AG04449 (cell line): ENCODE results near the gene MTUS2.

Experiments
- CTCF ChIA-PET: fragments of 350-600 bp; formaldehyde crosslinking; extraction: SDS; loops from one replicate; lab custom pipeline; 2021; ENCODE audit warnings: antibody characterized with exemption; lab: Yijun Ruan, JAX
- POLR2A ChIA-PET: fragments of 400-600, 350-600 bp; formaldehyde crosslinking; extraction: SDS; loops from one replicate; lab custom pipeline; 2020; ENCODE audit warnings: antibody characterized with exemption, inconsistent platforms; lab: Yijun Ruan, JAX
- DNase-seq: peaks from one replicate; pipeline ENCODE4 v3.0.0-alpha.2; 2010; ENCODE audit warnings: low read depth, low spot score
- H3K4me3 ChIP-seq: 2 replicates; pipeline ENCODE4 v1.5.1; 2011; ENCODE audit warnings: low read depth, mild to moderate bottlenecking, control low read depth, low read length
- CTCF ChIP-seq: IDR thresholded peaks from one replicate; pipeline ENCODE4 v1.5.1; 2011; ENCODE audit warnings: mild to moderate bottlenecking, moderate library complexity, low read length, control low read depth, inconsistent platforms; ENCODE audit not compliant: insufficient read depth; ENCODE audit errors: missing control alignments

Gene MTUS2

GRCh38 chr13:28922341-28922740 is 102.2 kb downstream of the MTUS2 start:
- no peak for DNase-seq
- no peak for TF ChIP-seq CTCF
- ChIA-PET POLR2A (no interaction called here), CTCF (no interaction called here)
- no peak overlapping the region for H3K4me3 ChIP-seq

- no peak for DNase-seq
- CTCF ChIA-PET: no interaction called here
- POLR2A ChIA-PET: no interaction called here
Observed at GRCh38 chr13:28935104-28935503, 115.0 kb downstream of the MTUS2 start.

GRCh38 chr13:28942906-28943305 is 122.8 kb downstream of the MTUS2 start:
- POLR2A ChIA-PET: no interaction called here

More at GRCh38 chr13:28935104-28935503, 115.0 kb downstream of the MTUS2 start:
- H3K4me3 ChIP-seq: no peak overlapping the region
- TF ChIP-seq CTCF: no peak

GRCh38 chr13:28953714-28954418 is 133.7 kb downstream of the MTUS2 start:
- CTCF ChIA-PET: no interaction called here
- no peak for DNase-seq
- POLR2A ChIA-PET: no interaction called here

More at GRCh38 chr13:28942906-28943305, 122.8 kb downstream of the MTUS2 start:
- no peak for DNase-seq
- no peak overlapping the region for H3K4me3 ChIP-seq
- TF ChIP-seq CTCF: no peak
- CTCF ChIA-PET: no interaction called here

GRCh38 chr13:28954419-28954725 is 134.2 kb downstream of the MTUS2 start:
- no peak overlapping the region for H3K4me3 ChIP-seq
- POLR2A ChIA-PET: no interaction called here
- no peak for TF ChIP-seq CTCF
- CTCF ChIA-PET: no interaction called here
- DNase-seq: no peak

More at GRCh38 chr13:28953714-28954418, 133.7 kb downstream of the MTUS2 start:
- no peak overlapping the region for H3K4me3 ChIP-seq
- no peak for TF ChIP-seq CTCF

GRCh38 chr13:28954810-28955209 is 134.7 kb downstream of the MTUS2 start:
- POLR2A ChIA-PET: no interaction called here
- H3K4me3 ChIP-seq: no peak overlapping the region
- CTCF ChIA-PET: no interaction called here
- TF ChIP-seq CTCF: no peak
- no peak for DNase-seq
